ENCODE results near the gene KRT1.
"Not testable (repeated sequence)": the region's sequence is repeated elsewhere in the genome, so short reads cannot be mapped to it uniquely, and the experiment has no call there.

The KRT1 gene

GRCh38 chr12:52685406-52685890, 5.2 kb upstream of the KRT1 start:
- no peak overlapping the region for H3K4me3 ChIP-seq (ENCODE audit: low read length)
- no peak for DNase-seq (ENCODE audit: low read depth, low spot score)

- H3K4me3 ChIP-seq (ENCODE audit: low read length): no peak overlapping the region
- DNase-seq (ENCODE audit: low read depth, low spot score): no peak
Observed at GRCh38 chr12:52684431-52684830, 4.2 kb upstream of the KRT1 start.

- H3K4me3 ChIP-seq (ENCODE audit: low read length): no peak overlapping the region
- no peak for DNase-seq (ENCODE audit: low read depth, low spot score)
Observed at GRCh38 chr12:52683575-52684300, 3.5 kb upstream of the KRT1 start.

GRCh38 chr12:52682938-52683574, 2.8 kb upstream of the KRT1 start:
- DNase-seq (ENCODE audit: low read depth, low spot score): no peak
- no peak overlapping the region for H3K4me3 ChIP-seq (ENCODE audit: low read length)

GRCh38 chr12:52682381-52682660, 2.1 kb upstream of the KRT1 start:
- DNase-seq (ENCODE audit: low read depth, low spot score): no peak
- H3K4me3 ChIP-seq (ENCODE audit: low read length): no peak overlapping the region

GRCh38 chr12:52681526-52682380, 1.5 kb upstream of the KRT1 start:
- H3K4me3 ChIP-seq (ENCODE audit: low read length): no peak overlapping the region; the same call in 1 of the 2 replicates

GRCh38 chr12:52679875-52680274, 332 bp downstream of the KRT1 start:
- H3K4me3 ChIP-seq (ENCODE audit: low read length): no peak overlapping the region
- DNase-seq (ENCODE audit: low read depth, low spot score): no peak

More at GRCh38 chr12:52681526-52682380, 1.5 kb upstream of the KRT1 start:
- DNase-seq (ENCODE audit: low read depth, low spot score): peak; percentile 88

- H3K4me3 ChIP-seq (ENCODE audit: low read length): no peak overlapping the region
Observed at GRCh38 chr12:52677671-52678070, 2.5 kb downstream of the KRT1 start.

GRCh38 chr12:52677126-52677525, 3.1 kb downstream of the KRT1 start:
- no peak overlapping the region for H3K4me3 ChIP-seq (ENCODE audit: low read length)
- no peak for DNase-seq (ENCODE audit: low read depth, low spot score)

More at GRCh38 chr12:52677671-52678070, 2.5 kb downstream of the KRT1 start:
- no peak for DNase-seq (ENCODE audit: low read depth, low spot score)

- H3K4me3 ChIP-seq (ENCODE audit: low read length): no peak overlapping the region
Observed at GRCh38 chr12:52676163-52676562, 4.0 kb downstream of the KRT1 start.

GRCh38 chr12:52675301-52675701, 4.9 kb downstream of the KRT1 start:
- DNase-seq (ENCODE audit: low read depth, low spot score): peak; percentile 75
- H3K4me3 ChIP-seq (ENCODE audit: low read length): peak overlapping the region; percentile 60

More at GRCh38 chr12:52676163-52676562, 4.0 kb downstream of the KRT1 start:
- no peak for DNase-seq (ENCODE audit: low read depth, low spot score)

- DNase-seq (ENCODE audit: low read depth, low spot score): no peak
- peak overlapping the region; percentile 60 for H3K4me3 ChIP-seq (ENCODE audit: low read length)
Observed at GRCh38 chr12:52674433-52674775, 5.8 kb downstream of the KRT1 start.

GRCh38 chr12:52673713-52674432, 6.3 kb downstream of the KRT1 start:
- no peak for DNase-seq (ENCODE audit: low read depth, low spot score)
- H3K4me3 ChIP-seq (ENCODE audit: low read length): no peak overlapping the region

- DNase-seq (ENCODE audit: low read depth, low spot score): no peak
- no peak overlapping the region for H3K4me3 ChIP-seq (ENCODE audit: low read length)
Observed at GRCh38 chr12:52673217-52673616, 7.0 kb downstream of the KRT1 start.

- H3K4me3 ChIP-seq (ENCODE audit: low read length): no peak overlapping the region
- no peak for DNase-seq (ENCODE audit: low read depth, low spot score)
Observed at GRCh38 chr12:52672321-52672933, 7.8 kb downstream of the KRT1 start.

- DNase-seq (ENCODE audit: low read depth, low spot score): no peak
- no peak overlapping the region for H3K4me3 ChIP-seq (ENCODE audit: low read length)
Observed at GRCh38 chr12:52670961-52671360, 9.2 kb downstream of the KRT1 start.

- DNase-seq (ENCODE audit: low read depth, low spot score): no peak
- no peak overlapping the region for H3K4me3 ChIP-seq (ENCODE audit: low read length)
Observed at GRCh38 chr12:52670506-52670905, 9.7 kb downstream of the KRT1 start.

GRCh38 chr12:52669941-52670340, 10.3 kb downstream of the KRT1 start:
- not testable (repeated sequence) for DNase-seq (ENCODE audit: low read depth, low spot score)

GRCh38 chr12:52669426-52669825, 10.8 kb downstream of the KRT1 start:
- DNase-seq (ENCODE audit: low read depth, low spot score): no peak
- H3K4me3 ChIP-seq (ENCODE audit: low read length): no peak overlapping the region

More at GRCh38 chr12:52669941-52670340, 10.3 kb downstream of the KRT1 start:
- not testable (repeated sequence) for H3K4me3 ChIP-seq (ENCODE audit: low read length)

Data from Jurkat, Clone E6-1 (cell line).